Activated CD8-positive, alpha-beta memory T cell treated with anti-CD3 and anti-CD28 coated beads for 48 hours (primary cell): ENCODE data around the gene SERPINB8.
"Not testable (repeated sequence)": the region's sequence is repeated elsewhere in the genome, so short reads cannot be mapped to it uniquely, and the experiment has no call there.

Source experiments
- DNase-seq, 3 experiments: peaks; one replicate each; pipeline ENCODE4 v3.0.0-alpha.2; 2020; ENCODE audit warnings: low read depth in 2 of 3, low spot score in 2 of 3

SERPINB8 gene

GRCh38 chr18:63969942-63970808 lies at the start of gene SERPINB8:
TSS of gene SERPINB8 (plus strand) at chr18:63970081. CDS start at chr18:63978309, 8,228 bp downstream.
- peak; percentile 47 to 67 (median 54) for DNase-seq

- no peak for DNase-seq
Measured at GRCh38 chr18:63922049-63922448, 47.8 kb upstream of the SERPINB8 start.

- no peak for DNase-seq
Measured at GRCh38 chr18:63924551-63924950, 45.3 kb upstream of the SERPINB8 start.

- DNase-seq, result no peak
Measured at GRCh38 chr18:63928331-63928730, 41.5 kb upstream of the SERPINB8 start.

- DNase-seq, result not testable (repeated sequence)
Measured at GRCh38 chr18:63929369-63929768, 40.5 kb upstream of the SERPINB8 start.

GRCh38 chr18:63930773-63931354 lies 39.0 kb upstream of the SERPINB8 start:
- no peak for DNase-seq

GRCh38 chr18:63936156-63936931 lies 33.5 kb upstream of the SERPINB8 start:
- peak; percentile 6 to 43 (median 13) for DNase-seq

- DNase-seq, result no peak
Measured at GRCh38 chr18:63936932-63937393, 32.9 kb upstream of the SERPINB8 start.

GRCh38 chr18:63940008-63940407 lies 29.9 kb upstream of the SERPINB8 start:
- no peak for DNase-seq

GRCh38 chr18:63940543-63941050 lies 29.3 kb upstream of the SERPINB8 start:
- DNase-seq, result not testable (repeated sequence)

GRCh38 chr18:63947051-63947790 lies 22.7 kb upstream of the SERPINB8 start:
- no peak for DNase-seq

GRCh38 chr18:63949068-63949737 lies 20.7 kb upstream of the SERPINB8 start, which contains the start of gene HMSD:
TSS of gene HMSD (plus strand) at chr18:63949301. CDS start at chr18:63953456, 4,155 bp downstream.
- DNase-seq, result peak in 2 of 3 experiments; percentile 37 to 56

- no peak for DNase-seq
Measured at GRCh38 chr18:63951302-63951705, 18.6 kb upstream of the SERPINB8 start.

- DNase-seq, result no peak
Measured at GRCh38 chr18:63953811-63954210, 16.1 kb upstream of the SERPINB8 start.

GRCh38 chr18:63956755-63957154 lies 13.1 kb upstream of the SERPINB8 start:
- no peak for DNase-seq

- no peak for DNase-seq
Measured at GRCh38 chr18:63960891-63961290, 9.0 kb upstream of the SERPINB8 start.

- DNase-seq, result no peak
Measured at GRCh38 chr18:63961435-63961980, 8.4 kb upstream of the SERPINB8 start.

- no peak for DNase-seq
Measured at GRCh38 chr18:63962137-63962536, 7.7 kb upstream of the SERPINB8 start.

- no peak for DNase-seq
Measured at GRCh38 chr18:63963615-63964256, 6.1 kb upstream of the SERPINB8 start.
